Neural cell (in vitro differentiated cells): Measurements from ENCODE around the gene TOLLIP. TPM values are rescaled to one million over a fixed set of nuclear protein-coding genes. Genes with fewer than 3 reads are reported as not detected.
"Not testable (repeated sequence)": the region's sequence is repeated elsewhere in the genome, so short reads cannot be mapped to it uniquely, and the experiment has no call there.

Source experiments
- H2AFZ ChIP-seq: fragments of 200-600, 300-800 bp; sonication (generic), shearing (Covaris generic); 2 replicates; pipeline ENCODE4 v1.6.0; 2014; ENCODE audit warnings: low read depth, mild to moderate bottlenecking, antibody characterized with exemption, low read length, moderate library complexity
- H3F3A ChIP-seq: fragments of 200-600 bp; shearing (Covaris generic); 2 replicates; pipeline ENCODE4 v1.6.1; 2016; ENCODE audit warnings: mild to moderate bottlenecking, moderate library complexity, mixed read lengths, antibody characterized with exemption, low read length; ENCODE audit not compliant: insufficient read depth, poor library complexity, severe bottlenecking
- H3K27ac ChIP-seq: fragments of 200-600, 300-800 bp; sonication (generic), shearing (Covaris generic); 2 replicates; pipeline ENCODE4 v1.5.1; 2014; ENCODE audit warnings: mild to moderate bottlenecking, low read length, moderate library complexity
- H3K27me3 ChIP-seq: fragments of 300-800, 200-600 bp; sonication (generic), shearing (Covaris generic); 2 replicates; pipeline ENCODE4 v1.6.0; 2014; ENCODE audit warnings: mild to moderate bottlenecking, low read depth, low read length, moderate library complexity; ENCODE audit not compliant: insufficient read depth
- H3K36me3 ChIP-seq: fragments of 300-800, 200-600 bp; sonication (generic), shearing (Covaris generic); 2 replicates; pipeline ENCODE4 v1.5.1; 2014; ENCODE audit warnings: mild to moderate bottlenecking, antibody characterized with exemption, low read length, moderate library complexity; ENCODE audit not compliant: insufficient read depth
- H3K4me2 ChIP-seq: fragments of 300-800, 200-600 bp; sonication (generic), shearing (Covaris generic); 2 replicates; pipeline ENCODE4 v1.6.0; 2014; ENCODE audit warnings: mild to moderate bottlenecking, low read length
- H3K4me3 ChIP-seq: fragments of 300-800, 200-600 bp; sonication (generic), shearing (Covaris generic); 2 replicates; pipeline ENCODE4 v1.5.1; 2014; ENCODE audit warnings: mild to moderate bottlenecking, low read length, moderate library complexity
- H3K79me2 ChIP-seq: fragments of 200-600 bp; shearing (Covaris generic); replicated peaks from 2 replicates; pipeline ENCODE4 v1.6.0; 2014; ENCODE audit warnings: mild to moderate bottlenecking, low read length, moderate library complexity; ENCODE audit not compliant: insufficient read depth
- H3K9ac ChIP-seq: fragments of 300-800, 200-600 bp; sonication (generic), shearing (Covaris generic); 2 replicates; pipeline ENCODE4 v1.6.1; 2016; ENCODE audit warnings: mild to moderate bottlenecking, low read length, mixed read lengths
- H3K9me2 ChIP-seq: fragments of 200-600 bp; shearing (Covaris generic); 2 replicates; pipeline ENCODE4 v1.6.1; 2016; ENCODE audit warnings: mild to moderate bottlenecking, low read length, mixed read lengths; ENCODE audit not compliant: insufficient read depth
- H3K9me3 ChIP-seq: fragments of 200-600, 300-800 bp; sonication (generic), shearing (Covaris generic); 2 replicates; pipeline ENCODE4 v1.6.1; 2016; ENCODE audit warnings: mild to moderate bottlenecking, mixed run types, low read length, moderate library complexity, mixed read lengths
- H4K20me1 ChIP-seq: fragments of 200-600 bp; shearing (Covaris generic); 2 replicates; pipeline ENCODE4 v1.6.1; 2016; ENCODE audit warnings: mild to moderate bottlenecking, mixed run types; ENCODE audit not compliant: insufficient read depth
- CTCF ChIP-seq: fragments of 450-650 bp; IDR thresholded peaks from 2 replicates; pipeline ENCODE4 v1.5.1; 2014; ENCODE audit warnings: antibody characterized with exemption, mild to moderate bottlenecking, moderate library complexity; ENCODE audit not compliant: poor library complexity, severe bottlenecking
- EP300 ChIP-seq: fragments of 450-650 bp; conservative IDR thresholded peaks from 2 replicates; pipeline ENCODE4 v1.6.1; 2014; ENCODE audit warnings: antibody characterized with exemption, mild to moderate bottlenecking, moderate library complexity; ENCODE audit not compliant: poor library complexity, severe bottlenecking
- MXI1 ChIP-seq: fragments of 450-650 bp; conservative IDR thresholded peaks from 2 replicates; pipeline ENCODE4 v1.6.1; 2014; ENCODE audit warnings: antibody characterized with exemption, mild to moderate bottlenecking; ENCODE audit not compliant: poor library complexity, severe bottlenecking
- POLR2AphosphoS5 ChIP-seq: IDR thresholded peaks from 2 replicates; pipeline ENCODE4 v1.6.1; 2012
- RAD21 ChIP-seq: fragments of 450-650 bp; conservative IDR thresholded peaks from 2 replicates; pipeline ENCODE4 v1.6.1; 2014; ENCODE audit warnings: antibody characterized with exemption, mild to moderate bottlenecking, moderate library complexity
- SMC3 ChIP-seq: fragments of 450-650 bp; conservative IDR thresholded peaks from 2 replicates; pipeline ENCODE4 v1.6.1; 2014; ENCODE audit warnings: antibody characterized with exemption, mild to moderate bottlenecking, moderate library complexity; ENCODE audit not compliant: poor library complexity
- TAF1 ChIP-seq: IDR thresholded peaks from 2 replicates; pipeline ENCODE4 v1.6.1; 2012; ENCODE audit warnings: low read depth
- polyA plus RNA-seq: library from polyadenylated mRNA; depleted of rRNA; stranded (reverse); fragments of >200 nt; gene quantifications from 2 replicates; pipeline ENCODE4 v1.2.3, GENCODE V29; 2014

Gene TOLLIP
- polyA plus RNA-seq, 1 donor from 2014 or later: 24.1 TPM

DNA sequence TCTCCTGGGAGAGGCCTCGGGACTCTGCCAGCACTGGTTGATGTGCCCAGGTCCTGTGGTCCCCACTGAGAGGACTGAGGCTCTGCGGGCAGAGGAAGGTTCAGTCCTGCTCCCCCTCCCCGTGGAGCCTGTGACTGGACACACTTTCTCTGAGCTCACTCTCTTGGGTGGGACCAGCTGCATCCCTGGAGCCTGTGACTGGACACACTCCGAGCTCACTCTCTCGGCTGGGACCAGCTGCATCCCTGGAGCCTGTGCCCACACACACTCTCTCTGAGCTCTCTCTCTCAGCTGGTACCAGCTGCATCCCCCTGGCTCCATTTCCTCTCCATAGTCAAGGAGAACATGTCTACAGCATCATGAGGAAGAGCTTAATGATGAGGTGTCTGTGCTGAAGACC, 39.5 kb downstream of the TOLLIP start:
- Histone ChIP-seq H3K9me2 (no peaks in the 10 kb centered on the region), H3K9ac (no peak overlapping the region)

DNA sequence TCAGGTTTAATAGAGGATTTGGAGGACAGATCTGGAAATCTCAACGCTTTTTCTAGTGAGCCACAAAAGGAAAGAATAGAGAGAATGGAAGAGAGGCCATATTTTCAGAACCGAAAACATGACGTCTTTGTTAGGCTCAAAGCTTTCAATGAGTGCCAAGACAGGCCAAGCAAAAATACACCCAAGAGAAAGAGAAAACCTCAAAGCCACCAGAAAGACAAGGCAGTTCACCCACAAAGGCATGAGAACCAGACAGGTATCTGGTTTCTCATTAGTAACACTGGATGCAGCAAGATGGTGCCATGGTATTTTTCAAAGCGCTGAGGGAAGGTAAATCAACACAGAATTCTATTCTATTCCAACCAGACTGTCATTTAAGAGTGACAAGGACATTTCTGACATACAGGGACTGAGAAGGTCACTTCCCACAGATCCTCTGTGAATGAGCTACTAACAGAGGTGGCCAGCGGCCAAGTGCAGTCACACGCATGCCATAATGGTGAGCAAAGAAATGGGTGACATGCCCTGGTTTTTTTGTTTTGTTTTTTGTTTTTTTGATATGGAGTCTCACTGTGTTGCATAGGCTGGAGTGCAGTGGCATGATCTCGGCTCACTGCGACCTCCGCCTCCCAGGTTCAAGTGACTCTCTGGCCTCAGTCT, 41.9 kb downstream of the TOLLIP start:
- Histone ChIP-seq H3K79me2 (no peaks in the 10 kb centered on the region), H3K9me2 (no peaks in the 10 kb centered on the region), H2AFZ (no peak overlapping the region), H3K36me3 (no peaks in the 10 kb centered on the region), H3K4me3 (no peak overlapping the region), H3K27me3 (no peaks in the 10 kb centered on the region), H3K9me3 (no peaks in the 10 kb centered on the region), H3K9ac (no peak overlapping the region), H3K4me2 (no peak overlapping the region), H3K27ac (no peak overlapping the region), H3F3A (no peaks in the 10 kb centered on the region), H4K20me1 (no peaks in the 10 kb centered on the region)
- TF ChIP-seq POLR2AphosphoS5 (no peak), TAF1 (no peak), EP300 (no peak)

More for the DNA sequence above, 39.5 kb downstream of the TOLLIP start:
- no peaks in the 10 kb centered on the region for H3K36me3 ChIP-seq
- H3K4me3 ChIP-seq: no peak overlapping the region
- H3K27me3 ChIP-seq: no peaks in the 10 kb centered on the region
- H3K27ac ChIP-seq: no peak overlapping the region
- H3K9me3 ChIP-seq: no peaks in the 10 kb centered on the region
- H4K20me1 ChIP-seq: no peaks in the 10 kb centered on the region
- no peaks in the 10 kb centered on the region for H3F3A ChIP-seq
- TF ChIP-seq CTCF: no peak
- TF ChIP-seq SMC3: no peak
- TF ChIP-seq MXI1: no peak
- TF ChIP-seq RAD21: no peak
- no peak overlapping the region for H3K4me2 ChIP-seq
- H2AFZ ChIP-seq: no peak overlapping the region
- no peaks in the 10 kb centered on the region for H3K79me2 ChIP-seq

DNA sequence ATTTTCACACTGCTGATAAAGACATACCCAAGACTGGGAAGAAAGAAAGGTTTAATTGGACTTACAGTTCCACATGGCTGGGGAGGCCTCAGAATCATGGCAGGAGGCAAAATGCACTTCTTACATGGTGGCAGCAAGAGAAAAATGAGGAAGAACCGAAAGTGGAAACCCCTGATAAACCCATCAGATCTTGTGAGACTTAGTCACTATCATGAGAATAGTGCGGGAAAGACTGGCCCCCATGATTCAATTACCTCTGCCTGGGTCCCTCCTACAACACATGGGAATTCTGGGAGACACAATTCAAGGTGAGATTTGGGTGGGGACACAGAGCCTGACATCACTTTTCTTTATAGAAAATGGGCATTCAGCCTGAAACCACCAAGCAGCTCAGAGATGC, 42.5 kb downstream of the TOLLIP start:
- not testable (repeated sequence) for H3F3A ChIP-seq, H3K36me3 ChIP-seq, H3K27ac ChIP-seq, H2AFZ ChIP-seq, H3K9me2 ChIP-seq, H4K20me1 ChIP-seq, H3K9ac ChIP-seq, H3K79me2 ChIP-seq, H3K9me3 ChIP-seq, H3K27me3 ChIP-seq, H3K4me3 ChIP-seq, H3K4me2 ChIP-seq

DNA sequence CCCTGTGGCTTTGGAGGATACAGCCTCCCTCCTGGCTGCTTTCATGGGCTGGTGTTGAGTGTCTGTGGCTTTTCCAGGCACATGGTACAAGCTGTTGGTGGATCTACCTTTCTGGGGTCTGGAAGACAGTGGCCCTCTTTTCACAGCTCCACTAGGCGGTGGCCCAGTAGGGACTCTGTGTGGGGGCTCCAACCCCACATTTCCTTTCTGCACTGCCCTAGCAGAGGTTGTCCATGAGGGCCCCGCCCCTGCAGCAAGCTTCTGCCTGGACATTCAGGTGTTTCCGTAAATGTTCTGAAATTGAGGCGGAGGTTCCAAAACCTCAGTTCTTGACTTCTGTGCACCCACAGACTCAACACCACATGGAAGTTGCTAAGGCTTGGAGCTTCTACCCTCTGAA, 44.0 kb downstream of the TOLLIP start:
- H3K27ac ChIP-seq, H2AFZ ChIP-seq, H3K79me2 ChIP-seq, H3K4me2 ChIP-seq, H3K9ac ChIP-seq, H3K9me2 ChIP-seq, H4K20me1 ChIP-seq, H3F3A ChIP-seq, H3K4me3 ChIP-seq, H3K27me3 ChIP-seq, H3K36me3 ChIP-seq, H3K9me3 ChIP-seq: not testable (repeated sequence)
